Activated CD8-positive, alpha-beta T cell treated with anti-CD3 and anti-CD28 coated beads for 36 hours (primary cell): ENCODE data around the gene ZNFX1. TPM values are rescaled to one million over a fixed set of nuclear protein-coding genes. Genes with fewer than 3 reads are reported as not detected.
A peak's percentile ranks its signal among the peaks of the same experiment; 100 is the strongest.
"Not testable (repeated sequence)": the region's sequence is repeated elsewhere in the genome, so short reads cannot be mapped to it uniquely, and the experiment has no call there.

Experiments used
- ATAC-seq: fragments of 200-7000 bp; cut with Tn5 transposase; one replicate; pipeline ENCODE4 v1.10.0; 2021; ENCODE audit warnings: mild to moderate bottlenecking, moderate library complexity
- CTCF ChIA-PET: fragments of 350-600 bp; sonication (Branson Sonifier 250); formaldehyde crosslinking; loops from one replicate; lab custom pipeline; 2021; ENCODE audit warnings: antibody characterized with exemption; lab: Charles Lee
- POLR2A ChIA-PET: fragments of 350-600 bp; sonication (Branson Sonifier 250); formaldehyde crosslinking; loops from one replicate; lab custom pipeline; 2021; ENCODE audit warnings: antibody characterized with exemption; lab: Charles Lee
- DNase-seq: peaks from one replicate; pipeline ENCODE4 v3.0.0-alpha.2; 2020
- H3K27ac Mint-ChIP-seq: one replicate; pipeline ENCODE4 v1.8.0; 2021; ENCODE audit warnings: mild to moderate bottlenecking, mixed read lengths
- H3K27me3 Mint-ChIP-seq: one replicate; pipeline ENCODE4 v1.8.0; 2021; ENCODE audit warnings: mixed read lengths
- H3K36me3 Mint-ChIP-seq: one replicate; pipeline ENCODE4 v1.8.0; 2021; ENCODE audit warnings: low read depth, mixed read lengths
- H3K4me1 Mint-ChIP-seq: one replicate; pipeline ENCODE4 v1.8.0; 2021; ENCODE audit warnings: low read depth, mixed read lengths
- H3K4me3 Mint-ChIP-seq: one replicate; pipeline ENCODE4 v1.8.0; 2021; ENCODE audit warnings: mild to moderate bottlenecking, moderate library complexity, mixed read lengths
- H3K9me3 Mint-ChIP-seq: one replicate; pipeline ENCODE4 v1.8.0; 2021; ENCODE audit warnings: mixed read lengths
- CTCF ChIP-seq: fragments of 200-600 bp; IDR thresholded peaks from one replicate; pipeline ENCODE4 v1.8.0; 2022; ENCODE audit warnings: antibody characterized with exemption, mild to moderate bottlenecking
- intact Hi-C: fragments of 100-400 bp; cut with micrococcal nuclease; formaldehyde crosslinking; loops from one replicate; pipeline ENCODE4 v1.10.0; 2022
- total RNA-seq, 2 experiments: library from RNA; stranded (reverse); gene quantifications; one replicate each; pipeline ENCODE4 v1.2.3, GENCODE V29; 2021

Gene ZNFX1
- total RNA-seq, 2 experiments from 2014 or later = 27.4 to 27.7 TPM

- DNase-seq (peak; percentile 99), ATAC-seq (peak; percentile 91)
- CTCF ChIA-PET = interaction anchor here (1.0 to 6.7 kb wide), 4 partner anchors 37 to 90 kb away, joined by 3 to 123 read pairs (median 31); no protein-coding TSS in a partner anchor
- Mint-ChIP-seq H3K4me3 (peak within 1 kb of the TSS; percentile 88), H3K36me3 (peaks cover 23% of the 10 kb centered on the region), H3K9me3 (no peaks in the 10 kb centered on the region), H3K27ac (peak within 1 kb of the TSS; percentile 95), H3K4me1 (peaks cover 24% of the 10 kb centered on the region), H3K27me3 (no peaks in the 10 kb centered on the region)
- intact Hi-C loops = loop anchor here (5.0 kb wide), 1 partner anchor 37 kb away; no protein-coding TSS in a partner anchor
- no peak for TF ChIP-seq CTCF
- POLR2A ChIA-PET = interaction anchor here (0.6 to 2.8 kb wide), 6 partner anchors 31 to 697 kb away, joined by 3 to 18 read pairs (median 4); partner anchors contain the start of gene ZNFX1
Measured at GRCh38 chr20:49219091-49219923, 58.5 kb downstream of the ZNFX1 start, which contains the start of gene DDX27. Gene DDX27 (plus strand): TSS chr20:49219416. CDS start chr20:49219449, 33 bp downstream.

DNA sequence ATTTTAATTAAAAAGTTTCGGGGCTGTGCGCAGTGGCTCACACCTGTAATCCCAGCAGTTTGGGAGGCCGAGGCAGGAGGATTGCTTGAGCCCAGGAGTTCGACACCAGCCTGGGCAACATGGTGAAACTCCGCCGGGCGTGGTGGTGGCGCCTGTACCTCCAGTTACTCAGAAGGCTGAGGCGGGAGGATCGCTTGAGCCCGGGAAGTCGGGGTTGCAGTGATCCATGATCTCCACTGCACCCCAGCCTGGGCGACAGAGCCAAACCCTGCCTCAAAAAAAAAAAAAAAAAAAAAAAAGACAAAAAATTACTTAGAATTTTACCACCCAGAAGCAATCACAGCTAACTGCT is 59.1 kb downstream of the ZNFX1 start:
- H3K27ac Mint-ChIP-seq = peak overlapping the region; percentile 95
- H3K4me1 Mint-ChIP-seq = peaks cover 24% of the 10 kb centered on the region
- peak; percentile 28 for DNase-seq
- not testable (repeated sequence) for H3K9me3 Mint-ChIP-seq, H3K27me3 Mint-ChIP-seq
- peak; percentile 2 for ATAC-seq
- H3K36me3 Mint-ChIP-seq = peaks cover 20% of the 10 kb centered on the region
- intact Hi-C loops = loop anchor here (5.0 kb wide), 1 partner anchor 36 kb away; no protein-coding TSS in a partner anchor
- ChIA-PET CTCF (interaction anchor here (1.0 to 6.7 kb wide), 4 partner anchors 36 to 90 kb away, joined by 3 to 123 read pairs (median 31); no protein-coding TSS in a partner anchor), POLR2A (interaction anchor here (0.6 to 2.8 kb wide), 5 partner anchors 31 to 698 kb away, joined by 3 to 18 read pairs (median 5); partner anchors contain the start of gene ZNFX1)
- H3K4me3 Mint-ChIP-seq = peak overlapping the region; percentile 88

DNA sequence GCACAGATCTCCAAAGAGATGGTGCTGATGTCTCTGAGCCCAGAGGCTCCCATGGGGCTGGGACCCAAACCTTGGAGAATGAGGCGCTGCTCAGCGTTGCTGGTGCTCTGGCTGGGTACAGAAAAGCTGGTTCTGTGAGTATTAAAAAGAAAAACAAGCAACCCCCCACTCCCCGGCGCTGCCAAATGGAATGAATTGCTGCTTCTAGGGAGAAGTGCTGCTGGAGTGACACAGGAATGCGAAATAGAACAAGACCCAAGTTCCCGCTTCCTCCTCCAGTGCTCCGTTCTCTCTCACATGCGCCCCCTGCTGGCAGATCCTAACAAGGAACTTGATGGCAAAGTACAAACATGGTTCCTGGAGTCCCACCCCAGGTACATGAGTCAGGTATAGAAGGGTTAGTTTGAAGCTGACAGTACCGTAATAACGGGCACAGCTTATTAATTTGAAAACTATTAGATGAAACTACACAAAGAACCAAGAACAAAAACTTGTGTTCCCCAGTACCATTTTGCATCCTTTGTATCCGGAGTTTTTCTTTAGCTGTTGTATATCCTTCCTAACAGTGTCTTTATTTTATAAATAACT is 60.8 kb downstream of the ZNFX1 start:
- intact Hi-C loops = loop anchor here (2.0 to 5.0 kb wide), 2 partner anchors 35 to 84 kb away; no protein-coding TSS in a partner anchor
- ATAC-seq (peak; percentile 59), DNase-seq (peak; percentile 97)
- POLR2A ChIA-PET = interaction anchor here (0.7 to 2.8 kb wide), 4 partner anchors 32 to 80 kb away, joined by 3 to 18 read pairs (median 4); partner anchors contain the start of gene ZNFX1
- Mint-ChIP-seq H3K36me3 (peaks cover 16% of the 10 kb centered on the region), H3K9me3 (no peaks in the 10 kb centered on the region), H3K4me1 (peaks cover 24% of the 10 kb centered on the region), H3K27me3 (no peaks in the 10 kb centered on the region), H3K27ac (no peak overlapping the region), H3K4me3 (peak overlapping the region; percentile 41)
- TF ChIP-seq CTCF = peak; percentile 95
- CTCF ChIA-PET = interaction anchor here (0.5 to 6.7 kb wide), 64 partner anchors 11 to 441 kb away, joined by 3 to 123 read pairs (median 5); partner anchors contain the start of gene STAU1

GRCh38 chr20:49215232-49215631 is 62.6 kb downstream of the ZNFX1 start:
- TF ChIP-seq CTCF = no peak
- peaks cover 3% of the 10 kb centered on the region for H3K9me3 Mint-ChIP-seq
- no peak overlapping the region for H3K4me3 Mint-ChIP-seq
- DNase-seq (no peak), ATAC-seq (no peak)
- intact Hi-C loops = loop anchor here (5.0 kb wide), 1 partner anchor 33 kb away; no protein-coding TSS in a partner anchor
- H3K36me3 Mint-ChIP-seq = peaks cover 4% of the 10 kb centered on the region
- POLR2A ChIA-PET = no interaction called here
- H3K27ac Mint-ChIP-seq = no peak overlapping the region
- peaks cover 14% of the 10 kb centered on the region for H3K4me1 Mint-ChIP-seq
- CTCF ChIA-PET = interaction anchor here (0.6 to 6.7 kb wide), 5 partner anchors 10 to 81 kb away, joined by 3 to 123 read pairs (median 49); no protein-coding TSS in a partner anchor
- no peaks in the 10 kb centered on the region for H3K27me3 Mint-ChIP-seq

- no peak for DNase-seq
- ATAC-seq = no peak
- H3K9me3 Mint-ChIP-seq = peaks cover 7% of the 10 kb centered on the region
- intact Hi-C loops = no loop called here
- H3K27me3 Mint-ChIP-seq = no peaks in the 10 kb centered on the region
- POLR2A ChIA-PET = no interaction called here
- peaks cover 7% of the 10 kb centered on the region for H3K4me1 Mint-ChIP-seq
- TF ChIP-seq CTCF = no peak
- CTCF ChIA-PET = interaction anchor here (0.6 to 6.7 kb wide), 4 partner anchors 9 to 80 kb away, joined by 3 to 123 read pairs (median 26); no protein-coding TSS in a partner anchor
- no peak overlapping the region for H3K4me3 Mint-ChIP-seq
- no peak overlapping the region for H3K27ac Mint-ChIP-seq
- H3K36me3 Mint-ChIP-seq = no peaks in the 10 kb centered on the region
Measured at GRCh38 chr20:49214571-49214970, 63.3 kb downstream of the ZNFX1 start.
